ENCODE data around the gene ZNF469. TPM values are rescaled to one million over a fixed set of nuclear protein-coding genes. Genes with fewer than 3 reads are reported as not detected.

Gene ZNF469
- polyA plus RNA-seq, 3 donors: 0.91 to 1.0 (median 0.99) TPM

GRCh38 chr16:88387941-88388627 lies 5.3 kb downstream of the ZNF469 start:
- no peak for DNase-seq (ENCODE audit: low read depth in 3 of 3, low spot score in 2 of 3)

GRCh38 chr16:88389191-88389590 lies 6.4 kb downstream of the ZNF469 start:
- no peak for DNase-seq (ENCODE audit: low read depth in 3 of 3, low spot score in 2 of 3)

- no peak for DNase-seq (ENCODE audit: low read depth in 3 of 3, low spot score in 2 of 3)
These were observed 6.9 kb downstream of the ZNF469 start for GRCh38 chr16:88389621-88390160.

GRCh38 chr16:88390265-88390664 lies 7.5 kb downstream of the ZNF469 start:
- DNase-seq (ENCODE audit: low read depth in 3 of 3, low spot score in 2 of 3): no peak

- DNase-seq (ENCODE audit: low read depth in 3 of 3, low spot score in 2 of 3): no peak
These were observed 8.0 kb downstream of the ZNF469 start for GRCh38 chr16:88390735-88391134.

- DNase-seq (ENCODE audit: low read depth in 3 of 3, low spot score in 2 of 3): no peak
These were observed 8.5 kb downstream of the ZNF469 start for GRCh38 chr16:88391144-88391850.

GRCh38 chr16:88392111-88392510 lies 9.4 kb downstream of the ZNF469 start:
- no peak for DNase-seq (ENCODE audit: low read depth in 3 of 3, low spot score in 2 of 3)

- DNase-seq (ENCODE audit: low read depth in 3 of 3, low spot score in 2 of 3): no peak
These were observed 9.9 kb downstream of the ZNF469 start for GRCh38 chr16:88392616-88393015.

GRCh38 chr16:88393034-88393433 lies 10.3 kb downstream of the ZNF469 start:
- DNase-seq (ENCODE audit: low read depth in 3 of 3, low spot score in 2 of 3): no peak

GRCh38 chr16:88393571-88393970 lies 10.8 kb downstream of the ZNF469 start:
- no peak for DNase-seq (ENCODE audit: low read depth in 3 of 3, low spot score in 2 of 3)

- no peak for DNase-seq (ENCODE audit: low read depth in 3 of 3, low spot score in 2 of 3)
These were observed 11.7 kb downstream of the ZNF469 start for GRCh38 chr16:88394426-88394825.

GRCh38 chr16:88395669-88396584 lies 13.2 kb downstream of the ZNF469 start:
- DNase-seq (ENCODE audit: low read depth in 3 of 3, low spot score in 2 of 3): no peak

GRCh38 chr16:88398170-88398873 lies 15.6 kb downstream of the ZNF469 start:
- no peak for DNase-seq (ENCODE audit: low read depth in 3 of 3, low spot score in 2 of 3)

GRCh38 chr16:88398874-88399178 lies 16.1 kb downstream of the ZNF469 start:
- no peak for DNase-seq (ENCODE audit: low read depth in 3 of 3, low spot score in 2 of 3)

- DNase-seq (ENCODE audit: low read depth in 3 of 3, low spot score in 2 of 3): no peak
These were observed 17.4 kb downstream of the ZNF469 start for GRCh38 chr16:88400186-88400585.

GRCh38 chr16:88401604-88402246 lies 19.0 kb downstream of the ZNF469 start:
- DNase-seq (ENCODE audit: low read depth in 3 of 3, low spot score in 2 of 3): no peak

- no peak for DNase-seq (ENCODE audit: low read depth in 3 of 3, low spot score in 2 of 3)
These were observed 19.9 kb downstream of the ZNF469 start for GRCh38 chr16:88402551-88403240.

GRCh38 chr16:88403794-88404581 lies 21.2 kb downstream of the ZNF469 start:
- DNase-seq (ENCODE audit: low read depth in 3 of 3, low spot score in 2 of 3): no peak

- DNase-seq (ENCODE audit: low read depth in 3 of 3, low spot score in 2 of 3): no peak
These were observed 22.0 kb downstream of the ZNF469 start for GRCh38 chr16:88404769-88405168.
